Measurements from ENCODE around the gene KRT78.

DNA sequence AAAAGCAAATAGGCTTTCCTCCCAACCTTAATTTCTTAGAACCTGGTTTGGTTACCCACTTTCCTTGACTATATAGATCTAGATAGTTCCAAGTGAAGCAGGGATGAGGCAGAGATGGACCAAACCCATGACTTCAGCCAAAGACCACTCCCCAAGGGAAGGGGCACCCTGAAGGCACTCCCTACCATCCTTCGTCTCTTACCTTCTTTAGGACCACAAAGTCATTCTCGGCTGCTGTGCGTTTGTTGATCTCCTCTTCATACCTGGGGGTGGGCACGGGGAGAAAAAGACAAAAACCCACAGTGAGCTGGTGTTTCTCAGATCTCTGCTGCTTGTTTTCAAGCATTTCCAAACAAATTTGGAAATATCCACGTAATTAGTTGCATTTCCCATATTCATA, 38.2 kb downstream of the KRT78 start:
- TF ChIP-seq, protein P1, sequence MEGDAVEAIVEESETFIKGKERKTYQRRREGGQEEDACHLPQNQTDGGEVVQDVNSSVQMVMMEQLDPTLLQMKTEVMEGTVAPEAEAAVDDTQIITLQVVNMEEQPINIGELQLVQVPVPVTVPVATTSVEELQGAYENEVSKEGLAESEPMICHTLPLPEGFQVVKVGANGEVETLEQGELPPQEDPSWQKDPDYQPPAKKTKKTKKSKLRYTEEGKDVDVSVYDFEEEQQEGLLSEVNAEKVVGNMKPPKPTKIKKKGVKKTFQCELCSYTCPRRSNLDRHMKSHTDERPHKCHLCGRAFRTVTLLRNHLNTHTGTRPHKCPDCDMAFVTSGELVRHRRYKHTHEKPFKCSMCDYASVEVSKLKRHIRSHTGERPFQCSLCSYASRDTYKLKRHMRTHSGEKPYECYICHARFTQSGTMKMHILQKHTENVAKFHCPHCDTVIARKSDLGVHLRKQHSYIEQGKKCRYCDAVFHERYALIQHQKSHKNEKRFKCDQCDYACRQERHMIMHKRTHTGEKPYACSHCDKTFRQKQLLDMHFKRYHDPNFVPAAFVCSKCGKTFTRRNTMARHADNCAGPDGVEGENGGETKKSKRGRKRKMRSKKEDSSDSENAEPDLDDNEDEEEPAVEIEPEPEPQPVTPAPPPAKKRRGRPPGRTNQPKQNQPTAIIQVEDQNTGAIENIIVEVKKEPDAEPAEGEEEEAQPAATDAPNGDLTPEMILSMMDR (IDR thresholded peaks at IDR 0.05; ENCODE audit: low read depth, low read length) = no peak
- TF ChIP-seq MYC (IDR thresholded peaks at IDR 0.05; ENCODE audit: low read depth, low read length) = no peak
- no peak for TF ChIP-seq POLR2A (IDR thresholded peaks at IDR 0.05; ENCODE audit: extremely low read depth, insufficient read length)
- TF ChIP-seq, protein P2, sequence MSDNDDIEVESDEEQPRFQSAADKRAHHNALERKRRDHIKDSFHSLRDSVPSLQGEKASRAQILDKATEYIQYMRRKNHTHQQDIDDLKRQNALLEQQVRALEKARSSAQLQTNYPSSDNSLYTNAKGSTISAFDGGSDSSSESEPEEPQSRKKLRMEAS (IDR thresholded peaks at IDR 0.05; ENCODE audit: low read depth, low read length) = no peak

All from NB4 (cell line).